Lower leg skin (tissue), 3 donors: ENCODE data around the gene PIP4K2C.

ENCODE experiments used
- POLR2A ChIP-seq, 2 donors: fragments of 450-650 bp; IDR thresholded peaks; one replicate each; pipeline ENCODE4 v1.6.1; 2016 to 2017; ENCODE audit warnings: antibody characterized with exemption in 2 of 2, mild to moderate bottlenecking in 1 of 2, moderate library complexity in 1 of 2
- TF ChIP-seq, protein P1 (sequence below), 3 donors: fragments of 450-650 bp; IDR thresholded peaks; one replicate each; pipeline ENCODE4 v1.5.1; 2016; ENCODE audit warnings: antibody characterized with exemption in 3 of 3, mild to moderate bottlenecking in 3 of 3, moderate library complexity in 2 of 3

DNA sequence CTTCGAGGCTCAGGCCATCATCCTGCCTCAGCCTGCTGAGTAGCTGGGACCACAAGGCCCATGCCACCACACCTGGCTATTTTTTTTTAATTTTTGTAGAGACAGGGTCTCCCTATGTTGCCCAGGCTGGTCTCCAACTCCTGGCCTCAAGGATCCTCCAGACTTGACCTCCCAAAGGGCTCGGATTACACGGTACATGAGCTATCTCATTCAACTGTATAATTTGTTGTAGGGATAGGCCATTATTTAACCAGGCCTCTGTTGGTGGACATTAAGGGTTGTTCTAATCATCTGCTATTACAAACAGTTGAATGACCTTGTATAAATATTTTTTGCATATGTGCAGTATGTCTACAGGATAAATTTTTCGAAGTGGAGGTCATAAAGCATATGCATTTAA lies 32.1 kb upstream of the PIP4K2C start:
- TF ChIP-seq, protein P1, sequence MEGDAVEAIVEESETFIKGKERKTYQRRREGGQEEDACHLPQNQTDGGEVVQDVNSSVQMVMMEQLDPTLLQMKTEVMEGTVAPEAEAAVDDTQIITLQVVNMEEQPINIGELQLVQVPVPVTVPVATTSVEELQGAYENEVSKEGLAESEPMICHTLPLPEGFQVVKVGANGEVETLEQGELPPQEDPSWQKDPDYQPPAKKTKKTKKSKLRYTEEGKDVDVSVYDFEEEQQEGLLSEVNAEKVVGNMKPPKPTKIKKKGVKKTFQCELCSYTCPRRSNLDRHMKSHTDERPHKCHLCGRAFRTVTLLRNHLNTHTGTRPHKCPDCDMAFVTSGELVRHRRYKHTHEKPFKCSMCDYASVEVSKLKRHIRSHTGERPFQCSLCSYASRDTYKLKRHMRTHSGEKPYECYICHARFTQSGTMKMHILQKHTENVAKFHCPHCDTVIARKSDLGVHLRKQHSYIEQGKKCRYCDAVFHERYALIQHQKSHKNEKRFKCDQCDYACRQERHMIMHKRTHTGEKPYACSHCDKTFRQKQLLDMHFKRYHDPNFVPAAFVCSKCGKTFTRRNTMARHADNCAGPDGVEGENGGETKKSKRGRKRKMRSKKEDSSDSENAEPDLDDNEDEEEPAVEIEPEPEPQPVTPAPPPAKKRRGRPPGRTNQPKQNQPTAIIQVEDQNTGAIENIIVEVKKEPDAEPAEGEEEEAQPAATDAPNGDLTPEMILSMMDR (IDR thresholded peaks at IDR 0.05): no peak
- TF ChIP-seq POLR2A (IDR thresholded peaks at IDR 0.05): no peak
